Right hindlimb (tissue), 1 donor: Measurements from ENCODE around the gene TBL1Y.
A peak's percentile ranks its signal among the peaks of the same experiment; 100 is the strongest.
"Not testable (repeated sequence)": the region's sequence is repeated elsewhere in the genome, so short reads cannot be mapped to it uniquely, and the experiment has no call there.

ENCODE experiments used
- DNase-seq: peaks from one replicate; pipeline ENCODE4 v3.0.0-alpha.2; 2018

Gene TBL1Y

GRCh38 chrY:6910372-6911252 is at the start of gene TBL1Y:
Gene TBL1Y (plus strand): TSS chrY:6910697. CDS start chrY:7025085, 114,388 bp downstream.
- peak; percentile 38 for DNase-seq

GRCh38 chrY:6894496-6894895 is 16.0 kb upstream of the TBL1Y start:
- DNase-seq, result no peak

GRCh38 chrY:6895236-6895635 is 15.3 kb upstream of the TBL1Y start:
- DNase-seq, result no peak

- not testable (repeated sequence) for DNase-seq
Measured at GRCh38 chrY:6902116-6902515, 8.4 kb upstream of the TBL1Y start.

GRCh38 chrY:6907591-6907990 is 2.9 kb upstream of the TBL1Y start:
- no peak for DNase-seq

GRCh38 chrY:6908021-6908420 is 2.5 kb upstream of the TBL1Y start:
- not testable (repeated sequence) for DNase-seq

GRCh38 chrY:6909118-6909521 is 1.4 kb upstream of the TBL1Y start:
- DNase-seq, result peak; percentile 24

GRCh38 chrY:6909856-6910255 is 641 bp upstream of the TBL1Y start:
- DNase-seq, result no peak

GRCh38 chrY:6911253-6911881 is 870 bp downstream of the TBL1Y start, which contains the start of gene AMELY:
Gene AMELY (minus strand): TSS chrY:6911752. CDS start chrY:6872608, 39,144 bp downstream.
- peak; percentile 19 for DNase-seq

GRCh38 chrY:6913362-6913761 is 2.9 kb downstream of the TBL1Y start:
- DNase-seq, result no peak

- no peak for DNase-seq
Measured at GRCh38 chrY:6921061-6921460, 10.6 kb downstream of the TBL1Y start.

GRCh38 chrY:6928265-6928664 is 17.8 kb downstream of the TBL1Y start:
- DNase-seq, result no peak

- DNase-seq, result no peak
Measured at GRCh38 chrY:6929237-6929636, 18.7 kb downstream of the TBL1Y start.

GRCh38 chrY:6931779-6932396 is 21.4 kb downstream of the TBL1Y start:
- no peak for DNase-seq

GRCh38 chrY:6935497-6935896 is 25.0 kb downstream of the TBL1Y start:
- DNase-seq, result no peak

GRCh38 chrY:6947695-6948094 is 37.2 kb downstream of the TBL1Y start:
- no peak for DNase-seq

GRCh38 chrY:6948378-6948777 is 37.9 kb downstream of the TBL1Y start:
- DNase-seq, result no peak

GRCh38 chrY:6949947-6950346 is 39.5 kb downstream of the TBL1Y start:
- DNase-seq, result no peak

- DNase-seq, result peak; percentile 38
Measured at GRCh38 chrY:6964732-6965131, 54.2 kb downstream of the TBL1Y start.

- no peak for DNase-seq
Measured at GRCh38 chrY:6966521-6966920, 56.0 kb downstream of the TBL1Y start.

- DNase-seq, result no peak
Measured at GRCh38 chrY:6967736-6968135, 57.2 kb downstream of the TBL1Y start.

GRCh38 chrY:6968191-6968590 is 57.7 kb downstream of the TBL1Y start:
- DNase-seq, result no peak

- no peak for DNase-seq
Measured at GRCh38 chrY:6972271-6972887, 61.9 kb downstream of the TBL1Y start.
